ENCODE measurements around the gene SYNGR3. TPM values are rescaled to one million over a fixed set of nuclear protein-coding genes. Genes with fewer than 3 reads are reported as not detected.

SYNGR3 gene
- total and polyA plus RNA-seq, 2 of the 13 experiments (the other 11 are each of a cell fraction or from before 2014, with no cell fraction given), result 0.97 to 5.7 TPM

DNA sequence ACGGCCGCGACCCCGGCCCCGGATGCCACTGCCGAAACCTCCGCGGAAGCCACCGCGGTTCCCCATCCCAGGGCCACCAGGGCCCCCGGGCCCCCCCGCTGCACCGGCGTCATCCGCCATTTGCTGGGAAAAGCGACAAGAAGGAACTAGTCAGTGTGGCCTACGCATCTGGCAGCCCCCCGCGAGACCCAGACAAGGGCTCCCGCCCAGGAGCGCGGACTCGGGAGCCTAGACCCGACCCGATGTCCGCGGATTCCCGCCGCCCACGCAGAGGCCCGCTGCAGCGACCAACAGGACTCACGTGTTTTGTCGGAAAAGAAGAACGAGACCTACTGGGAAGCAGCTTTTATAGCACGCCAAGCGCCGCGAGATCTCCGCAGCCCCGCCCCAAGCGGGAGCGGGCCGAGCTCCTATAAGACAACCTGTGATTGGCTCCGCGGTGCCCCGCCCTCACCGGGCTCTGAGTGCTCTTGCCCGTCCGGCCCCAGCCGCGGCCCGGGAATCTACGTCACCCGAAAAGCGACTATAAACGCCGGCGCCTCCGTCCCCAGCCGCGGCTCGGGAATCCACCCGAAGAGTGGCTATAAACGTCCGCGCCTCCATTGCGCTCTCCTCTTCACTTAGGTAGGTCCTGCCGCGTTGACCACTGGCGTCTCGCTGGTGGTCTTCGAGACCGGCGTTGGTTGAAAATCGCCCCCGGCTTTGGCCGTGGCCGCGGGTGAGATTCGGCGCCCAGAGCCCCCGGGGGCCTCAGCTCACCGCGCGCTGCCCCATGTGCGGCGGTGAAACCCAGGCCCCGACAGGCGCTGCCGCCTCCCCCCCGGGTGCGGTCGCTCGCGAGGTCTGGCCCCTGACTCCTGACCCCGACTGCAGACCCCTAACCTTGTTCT lies 25.0 kb upstream of the SYNGR3 start, which contains the start of gene RPS2 (continued):
- TF ChIP-seq ZNF816 (CRISPR knock-in tag; IDR thresholded peaks at IDR 0.05; ENCODE audit: borderline replicate concordance), result no peak
- TF ChIP-seq CEBPG (CRISPR knock-in tag; IDR thresholded peaks at IDR 0.05), result no peak
- 0 out of 2 replicates have a peak, but pooled peaks have one; percentile 56 for TF ChIP-seq ZFP1 (CRISPR knock-in tag; IDR thresholded peaks at IDR 0.05)
- TF ChIP-seq PRPF4 (IDR thresholded peaks at IDR 0.05; ENCODE audit: low read depth, low read length, poor library complexity, severe bottlenecking), result no peak
- TF ChIP-seq KAT7 (CRISPR knock-in tag; IDR thresholded peaks at IDR 0.05; ENCODE audit: borderline replicate concordance), result peak; percentile 80; the same call in 1 of the 2 replicates
- TF ChIP-seq, protein P1, sequence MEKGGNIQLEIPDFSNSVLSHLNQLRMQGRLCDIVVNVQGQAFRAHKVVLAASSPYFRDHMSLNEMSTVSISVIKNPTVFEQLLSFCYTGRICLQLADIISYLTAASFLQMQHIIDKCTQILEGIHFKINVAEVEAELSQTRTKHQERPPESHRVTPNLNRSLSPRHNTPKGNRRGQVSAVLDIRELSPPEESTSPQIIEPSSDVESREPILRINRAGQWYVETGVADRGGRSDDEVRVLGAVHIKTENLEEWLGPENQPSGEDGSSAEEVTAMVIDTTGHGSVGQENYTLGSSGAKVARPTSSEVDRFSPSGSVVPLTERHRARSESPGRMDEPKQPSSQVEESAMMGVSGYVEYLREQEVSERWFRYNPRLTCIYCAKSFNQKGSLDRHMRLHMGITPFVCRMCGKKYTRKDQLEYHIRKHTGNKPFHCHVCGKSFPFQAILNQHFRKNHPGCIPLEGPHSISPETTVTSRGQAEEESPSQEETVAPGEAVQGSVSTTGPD (CRISPR knock-in tag; IDR thresholded peaks at IDR 0.05), result no peak
- TF ChIP-seq, protein P2, sequence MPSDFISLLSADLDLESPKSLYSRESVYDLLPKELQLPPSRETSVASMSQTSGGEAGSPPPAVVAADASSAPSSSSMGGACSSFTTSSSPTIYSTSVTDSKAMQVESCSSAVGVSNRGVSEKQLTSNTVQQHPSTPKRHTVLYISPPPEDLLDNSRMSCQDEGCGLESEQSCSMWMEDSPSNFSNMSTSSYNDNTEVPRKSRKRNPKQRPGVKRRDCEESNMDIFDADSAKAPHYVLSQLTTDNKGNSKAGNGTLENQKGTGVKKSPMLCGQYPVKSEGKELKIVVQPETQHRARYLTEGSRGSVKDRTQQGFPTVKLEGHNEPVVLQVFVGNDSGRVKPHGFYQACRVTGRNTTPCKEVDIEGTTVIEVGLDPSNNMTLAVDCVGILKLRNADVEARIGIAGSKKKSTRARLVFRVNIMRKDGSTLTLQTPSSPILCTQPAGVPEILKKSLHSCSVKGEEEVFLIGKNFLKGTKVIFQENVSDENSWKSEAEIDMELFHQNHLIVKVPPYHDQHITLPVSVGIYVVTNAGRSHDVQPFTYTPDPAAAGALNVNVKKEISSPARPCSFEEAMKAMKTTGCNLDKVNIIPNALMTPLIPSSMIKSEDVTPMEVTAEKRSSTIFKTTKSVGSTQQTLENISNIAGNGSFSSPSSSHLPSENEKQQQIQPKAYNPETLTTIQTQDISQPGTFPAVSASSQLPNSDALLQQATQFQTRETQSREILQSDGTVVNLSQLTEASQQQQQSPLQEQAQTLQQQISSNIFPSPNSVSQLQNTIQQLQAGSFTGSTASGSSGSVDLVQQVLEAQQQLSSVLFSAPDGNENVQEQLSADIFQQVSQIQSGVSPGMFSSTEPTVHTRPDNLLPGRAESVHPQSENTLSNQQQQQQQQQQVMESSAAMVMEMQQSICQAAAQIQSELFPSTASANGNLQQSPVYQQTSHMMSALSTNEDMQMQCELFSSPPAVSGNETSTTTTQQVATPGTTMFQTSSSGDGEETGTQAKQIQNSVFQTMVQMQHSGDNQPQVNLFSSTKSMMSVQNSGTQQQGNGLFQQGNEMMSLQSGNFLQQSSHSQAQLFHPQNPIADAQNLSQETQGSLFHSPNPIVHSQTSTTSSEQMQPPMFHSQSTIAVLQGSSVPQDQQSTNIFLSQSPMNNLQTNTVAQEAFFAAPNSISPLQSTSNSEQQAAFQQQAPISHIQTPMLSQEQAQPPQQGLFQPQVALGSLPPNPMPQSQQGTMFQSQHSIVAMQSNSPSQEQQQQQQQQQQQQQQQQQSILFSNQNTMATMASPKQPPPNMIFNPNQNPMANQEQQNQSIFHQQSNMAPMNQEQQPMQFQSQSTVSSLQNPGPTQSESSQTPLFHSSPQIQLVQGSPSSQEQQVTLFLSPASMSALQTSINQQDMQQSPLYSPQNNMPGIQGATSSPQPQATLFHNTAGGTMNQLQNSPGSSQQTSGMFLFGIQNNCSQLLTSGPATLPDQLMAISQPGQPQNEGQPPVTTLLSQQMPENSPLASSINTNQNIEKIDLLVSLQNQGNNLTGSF (CRISPR knock-in tag; IDR thresholded peaks at IDR 0.05), result peak; percentile 56; the same call in 1 of the 2 replicates
- TF ChIP-seq, protein P3, sequence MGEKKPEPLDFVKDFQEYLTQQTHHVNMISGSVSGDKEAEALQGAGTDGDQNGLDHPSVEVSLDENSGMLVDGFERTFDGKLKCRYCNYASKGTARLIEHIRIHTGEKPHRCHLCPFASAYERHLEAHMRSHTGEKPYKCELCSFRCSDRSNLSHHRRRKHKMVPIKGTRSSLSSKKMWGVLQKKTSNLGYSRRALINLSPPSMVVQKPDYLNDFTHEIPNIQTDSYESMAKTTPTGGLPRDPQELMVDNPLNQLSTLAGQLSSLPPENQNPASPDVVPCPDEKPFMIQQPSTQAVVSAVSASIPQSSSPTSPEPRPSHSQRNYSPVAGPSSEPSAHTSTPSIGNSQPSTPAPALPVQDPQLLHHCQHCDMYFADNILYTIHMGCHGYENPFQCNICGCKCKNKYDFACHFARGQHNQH (CRISPR knock-in tag; IDR thresholded peaks at IDR 0.05), result peak; percentile 77
- 0 out of 2 replicates have a peak, but pooled peaks have one; percentile 31 for TF ChIP-seq ZNF20 (CRISPR knock-in tag; IDR thresholded peaks at IDR 0.05)
- TF ChIP-seq, protein P4, sequence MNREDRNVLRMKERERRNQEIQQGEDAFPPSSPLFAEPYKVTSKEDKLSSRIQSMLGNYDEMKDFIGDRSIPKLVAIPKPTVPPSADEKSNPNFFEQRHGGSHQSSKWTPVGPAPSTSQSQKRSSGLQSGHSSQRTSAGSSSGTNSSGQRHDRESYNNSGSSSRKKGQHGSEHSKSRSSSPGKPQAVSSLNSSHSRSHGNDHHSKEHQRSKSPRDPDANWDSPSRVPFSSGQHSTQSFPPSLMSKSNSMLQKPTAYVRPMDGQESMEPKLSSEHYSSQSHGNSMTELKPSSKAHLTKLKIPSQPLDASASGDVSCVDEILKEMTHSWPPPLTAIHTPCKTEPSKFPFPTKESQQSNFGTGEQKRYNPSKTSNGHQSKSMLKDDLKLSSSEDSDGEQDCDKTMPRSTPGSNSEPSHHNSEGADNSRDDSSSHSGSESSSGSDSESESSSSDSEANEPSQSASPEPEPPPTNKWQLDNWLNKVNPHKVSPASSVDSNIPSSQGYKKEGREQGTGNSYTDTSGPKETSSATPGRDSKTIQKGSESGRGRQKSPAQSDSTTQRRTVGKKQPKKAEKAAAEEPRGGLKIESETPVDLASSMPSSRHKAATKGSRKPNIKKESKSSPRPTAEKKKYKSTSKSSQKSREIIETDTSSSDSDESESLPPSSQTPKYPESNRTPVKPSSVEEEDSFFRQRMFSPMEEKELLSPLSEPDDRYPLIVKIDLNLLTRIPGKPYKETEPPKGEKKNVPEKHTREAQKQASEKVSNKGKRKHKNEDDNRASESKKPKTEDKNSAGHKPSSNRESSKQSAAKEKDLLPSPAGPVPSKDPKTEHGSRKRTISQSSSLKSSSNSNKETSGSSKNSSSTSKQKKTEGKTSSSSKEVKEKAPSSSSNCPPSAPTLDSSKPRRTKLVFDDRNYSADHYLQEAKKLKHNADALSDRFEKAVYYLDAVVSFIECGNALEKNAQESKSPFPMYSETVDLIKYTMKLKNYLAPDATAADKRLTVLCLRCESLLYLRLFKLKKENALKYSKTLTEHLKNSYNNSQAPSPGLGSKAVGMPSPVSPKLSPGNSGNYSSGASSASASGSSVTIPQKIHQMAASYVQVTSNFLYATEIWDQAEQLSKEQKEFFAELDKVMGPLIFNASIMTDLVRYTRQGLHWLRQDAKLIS (CRISPR knock-in tag; IDR thresholded peaks at IDR 0.05), result peak; percentile 69; the same call in 1 of the 2 replicates
- no peak; the same call in 1 of the 2 replicates for TF ChIP-seq ZNF598 (CRISPR knock-in tag; IDR thresholded peaks at IDR 0.05; ENCODE audit: borderline replicate concordance)
- peak; percentile 92; the same call in 1 of the 2 replicates for TF ChIP-seq AHR (CRISPR knock-in tag; IDR thresholded peaks at IDR 0.05)
- TF ChIP-seq TBP (CRISPR knock-in tag; IDR thresholded peaks at IDR 0.05), result no peak; the same call in 1 of the 2 replicates
- TF ChIP-seq, protein P5, sequence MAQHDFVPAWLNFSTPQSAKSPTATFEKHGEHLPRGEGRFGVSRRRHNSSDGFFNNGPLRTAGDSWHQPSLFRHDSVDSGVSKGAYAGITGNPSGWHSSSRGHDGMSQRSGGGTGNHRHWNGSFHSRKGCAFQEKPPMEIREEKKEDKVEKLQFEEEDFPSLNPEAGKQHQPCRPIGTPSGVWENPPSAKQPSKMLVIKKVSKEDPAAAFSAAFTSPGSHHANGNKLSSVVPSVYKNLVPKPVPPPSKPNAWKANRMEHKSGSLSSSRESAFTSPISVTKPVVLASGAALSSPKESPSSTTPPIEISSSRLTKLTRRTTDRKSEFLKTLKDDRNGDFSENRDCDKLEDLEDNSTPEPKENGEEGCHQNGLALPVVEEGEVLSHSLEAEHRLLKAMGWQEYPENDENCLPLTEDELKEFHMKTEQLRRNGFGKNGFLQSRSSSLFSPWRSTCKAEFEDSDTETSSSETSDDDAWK (CRISPR knock-in tag; IDR thresholded peaks at IDR 0.05), result no peak

All from HepG2 (cell line).